Measurements from ENCODE around the gene ADAMTS13.

Gene ADAMTS13

GRCh38 chr9:133485531-133486260 lies 63.5 kb downstream of the ADAMTS13 start:
- FAIRE-seq (no peak), DNase-seq (ENCODE audit: insufficient read length, low spot score) (peak; percentile 50)

DNA sequence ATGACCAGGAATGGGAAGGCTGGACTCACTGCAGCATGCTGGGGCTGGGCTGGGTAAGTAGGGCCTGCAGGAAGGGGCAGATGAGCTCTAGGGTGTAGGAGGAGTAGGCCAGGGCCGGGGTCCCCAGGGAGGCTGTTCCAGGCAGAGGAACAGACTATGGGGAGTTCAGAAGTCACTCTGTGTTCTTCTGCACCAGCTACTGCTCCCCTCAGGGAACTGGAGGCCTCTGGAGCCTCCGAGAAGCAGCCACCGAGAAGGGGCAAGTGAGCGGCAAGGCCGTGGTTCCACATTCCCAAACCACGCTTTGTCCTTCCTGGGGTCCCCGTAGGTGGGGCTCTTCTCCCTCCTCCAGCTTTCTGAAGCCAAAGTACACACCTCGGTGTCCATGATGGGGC lies 65.2 kb downstream of the ADAMTS13 start:
- no peak for FAIRE-seq

GRCh38 chr9:133488686-133489252 lies 66.6 kb downstream of the ADAMTS13 start:
- FAIRE-seq (no peak), DNase-seq (ENCODE audit: insufficient read length, low spot score) (no peak)

More for the DNA sequence above, 65.2 kb downstream of the ADAMTS13 start:
- no peak for DNase-seq (ENCODE audit: insufficient read length, low spot score)

GRCh38 chr9:133489253-133490190 lies 67.4 kb downstream of the ADAMTS13 start:
- DNase-seq (ENCODE audit: insufficient read length, low spot score) (no peak), FAIRE-seq (no peak)

- FAIRE-seq (no peak), DNase-seq (ENCODE audit: insufficient read length, low spot score) (no peak)
These were observed 68.1 kb downstream of the ADAMTS13 start for GRCh38 chr9:133490201-133490681.

GRCh38 chr9:133490865-133491655 lies 68.9 kb downstream of the ADAMTS13 start:
- FAIRE-seq: no peak
- no peak for DNase-seq (ENCODE audit: insufficient read length, low spot score)

GRCh38 chr9:133491656-133491925 lies 69.4 kb downstream of the ADAMTS13 start:
- FAIRE-seq: no peak

DNA sequence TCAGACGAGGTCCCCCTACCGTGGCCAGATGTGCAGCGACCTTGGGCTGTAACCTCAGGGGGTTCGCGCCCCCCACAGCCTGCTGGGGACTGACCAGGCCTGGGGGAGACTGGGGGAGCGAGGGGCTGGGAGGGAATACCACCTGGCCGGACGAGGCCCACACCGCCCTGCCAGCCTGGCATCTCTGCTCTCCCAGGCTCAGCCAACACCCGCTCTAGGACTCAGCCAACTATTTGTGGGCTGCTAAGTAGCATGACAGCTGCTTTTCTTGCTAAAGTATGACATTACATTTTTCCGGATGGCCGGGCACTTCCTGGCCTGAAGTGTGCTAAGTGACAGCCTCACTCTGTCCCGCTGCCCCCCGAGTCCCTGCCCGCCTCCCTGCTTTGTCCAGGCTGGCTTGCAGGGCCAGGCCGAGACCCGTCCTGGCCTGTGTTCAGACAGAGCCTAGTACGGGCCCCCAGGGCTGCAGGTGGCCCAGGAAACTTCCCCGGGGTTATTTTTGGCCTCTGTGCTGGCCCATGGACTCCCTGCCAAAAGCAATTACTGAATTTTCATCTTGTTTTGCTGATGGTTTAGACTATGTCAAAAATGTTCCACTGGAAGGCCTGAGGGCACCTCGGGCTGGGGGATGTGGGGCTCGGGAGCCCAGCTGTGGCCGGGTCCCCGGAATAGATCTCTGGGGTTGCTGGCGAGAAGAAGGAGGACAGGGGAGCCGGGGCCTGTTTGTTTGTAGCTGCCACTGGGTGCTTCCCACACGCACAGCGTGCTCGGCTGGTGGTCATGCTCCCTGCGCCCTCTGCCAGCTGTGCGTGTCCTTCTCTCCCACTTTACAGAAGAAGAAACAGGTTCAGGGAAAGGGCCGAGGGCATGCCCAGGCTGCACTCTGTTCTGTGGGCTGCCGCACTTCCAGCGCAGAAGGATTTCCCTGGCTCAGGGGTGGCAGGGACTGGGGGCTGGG lies 70.2 kb downstream of the ADAMTS13 start:
- no peak for FAIRE-seq
- no peak for DNase-seq (ENCODE audit: insufficient read length, low spot score)

More at GRCh38 chr9:133491656-133491925, 69.4 kb downstream of the ADAMTS13 start:
- no peak for DNase-seq (ENCODE audit: insufficient read length, low spot score)

- DNase-seq (ENCODE audit: insufficient read length, low spot score): no peak
- FAIRE-seq: no peak
These were observed 71.3 kb downstream of the ADAMTS13 start for GRCh38 chr9:133493428-133493827.

DNA sequence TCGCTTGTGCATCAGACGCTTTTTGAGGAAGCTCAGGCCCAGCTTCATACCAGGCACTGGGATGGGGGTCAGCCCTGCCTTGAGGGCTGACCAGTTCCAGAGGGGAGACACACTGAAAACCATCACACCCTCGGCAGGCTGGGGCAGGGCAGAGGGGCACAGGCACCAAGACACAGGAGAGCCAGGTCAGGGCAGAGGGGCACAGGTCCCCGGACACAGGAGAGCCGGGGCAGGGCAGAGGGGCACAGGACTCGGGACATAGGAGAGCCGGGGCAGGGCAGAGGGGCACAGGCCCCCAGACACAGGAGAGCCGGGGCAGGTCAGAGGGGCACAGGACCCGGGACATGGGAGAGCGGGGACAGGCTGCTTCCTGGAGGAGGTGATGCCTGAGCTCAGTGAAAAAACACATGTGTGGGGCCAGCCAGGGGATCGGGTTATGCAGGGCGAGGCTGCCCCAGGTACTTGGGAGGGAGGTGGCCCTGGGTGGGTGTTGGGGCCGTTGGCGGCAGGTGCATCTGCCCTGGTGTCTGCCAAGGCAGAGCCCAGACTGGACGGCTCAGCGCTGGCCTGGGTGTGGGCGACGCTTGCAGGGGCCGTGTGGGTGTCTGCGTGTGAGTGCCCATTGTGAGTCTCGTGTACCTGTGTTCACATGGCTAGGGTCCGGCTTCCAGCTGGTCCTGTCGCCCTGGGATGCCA lies 71.8 kb downstream of the ADAMTS13 start:
- DNase-seq (ENCODE audit: insufficient read length, low spot score) (no peak), FAIRE-seq (no peak)

- FAIRE-seq: no peak
- no peak for DNase-seq (ENCODE audit: insufficient read length, low spot score)
These were observed 72.6 kb downstream of the ADAMTS13 start for GRCh38 chr9:133494636-133495326.

DNA sequence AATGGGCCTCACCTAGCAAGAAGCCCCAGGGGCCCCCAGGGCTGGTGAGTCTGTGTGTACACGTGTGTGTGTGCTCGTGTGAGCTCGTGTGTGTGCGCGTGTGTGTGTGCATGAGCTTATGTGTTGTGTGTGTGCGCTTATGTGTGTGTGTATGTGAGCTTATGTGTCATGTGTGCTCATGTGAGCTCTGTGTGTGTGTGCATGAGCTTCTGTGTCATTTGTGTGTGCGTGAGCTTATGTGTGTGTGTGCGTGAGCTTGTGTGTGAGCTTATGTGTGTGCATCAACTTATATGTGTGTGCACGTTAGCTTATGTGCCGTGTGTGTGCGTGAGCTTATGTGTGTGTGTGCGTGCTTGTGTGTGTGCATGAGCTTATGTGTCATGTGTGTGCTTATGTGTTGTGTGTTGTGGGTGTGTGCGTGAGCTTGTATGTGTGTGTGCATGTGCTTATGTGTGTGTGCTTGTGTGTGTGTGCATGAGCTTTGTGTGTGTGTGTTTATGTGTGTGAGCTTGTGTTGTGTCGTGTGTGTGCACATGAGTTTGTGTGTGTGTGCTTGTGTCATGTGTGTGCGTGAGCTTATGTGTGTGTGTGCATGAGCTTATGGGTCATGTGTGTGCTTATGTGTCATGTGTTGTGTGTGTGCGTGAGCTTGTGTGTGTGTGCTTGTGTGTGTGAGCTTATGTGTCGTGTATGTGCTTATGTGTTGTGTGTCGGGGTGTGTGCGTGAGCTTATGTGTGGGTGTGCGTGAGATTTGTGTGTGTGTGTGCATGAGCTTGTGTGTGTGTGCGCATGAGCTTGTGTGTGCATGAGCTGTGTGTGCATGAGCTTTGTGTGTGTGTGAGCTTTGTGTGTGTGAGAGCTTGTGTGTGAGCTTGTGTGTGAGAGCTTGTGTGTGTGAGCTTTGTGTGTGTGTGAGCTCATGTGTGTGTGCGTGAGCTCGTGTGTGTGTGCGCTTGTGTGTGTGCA lies 73.4 kb downstream of the ADAMTS13 start:
- DNase-seq (ENCODE audit: insufficient read length, low spot score) (no peak), FAIRE-seq (no peak)

DNA sequence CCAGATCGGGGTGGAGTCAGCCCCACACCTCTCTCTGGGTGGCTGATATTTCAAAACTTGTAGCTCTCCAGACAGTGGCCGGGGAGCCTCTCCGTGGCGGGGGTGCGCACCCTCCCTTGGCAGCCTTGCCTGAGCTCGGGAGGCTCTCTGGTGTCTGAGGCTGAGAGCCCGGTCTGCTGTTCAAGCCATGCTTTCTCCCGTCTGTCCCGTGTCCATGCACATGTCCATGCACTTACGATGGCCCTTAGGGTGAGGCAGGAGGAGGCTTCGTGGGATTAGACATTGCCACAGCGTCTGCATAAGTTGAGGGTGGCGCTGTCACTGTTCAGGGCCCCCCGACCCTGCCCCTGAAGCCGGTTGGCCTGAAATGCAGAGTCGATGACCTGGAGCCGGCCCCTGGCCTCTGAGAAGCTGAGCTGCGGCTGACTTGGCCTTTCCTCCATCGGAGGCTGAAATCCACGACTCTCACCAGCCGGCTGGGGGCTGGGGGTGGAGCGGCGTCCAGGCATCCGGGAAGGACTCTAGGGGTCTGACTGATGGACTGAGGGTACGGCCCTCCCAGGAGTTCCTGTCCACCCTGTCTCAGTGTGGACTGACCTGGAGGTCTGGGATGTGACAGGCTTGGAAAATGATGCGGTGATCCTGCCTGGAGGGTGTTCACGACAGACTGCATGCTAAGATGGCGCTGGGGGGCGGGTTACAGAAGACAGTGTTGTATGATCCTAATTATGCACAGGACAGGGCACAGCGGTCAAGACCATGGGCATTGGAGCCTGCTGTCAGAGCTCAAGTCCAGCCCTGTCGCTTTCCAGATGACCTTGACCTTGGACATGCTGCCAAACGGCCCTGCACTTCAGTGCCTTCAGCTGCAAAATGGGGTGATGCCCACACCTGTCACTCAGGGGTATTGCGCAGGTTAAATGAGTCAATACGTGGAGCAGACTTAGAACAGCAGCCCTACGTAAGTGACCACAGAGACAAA lies 75.0 kb downstream of the ADAMTS13 start:
- FAIRE-seq (no peak), DNase-seq (ENCODE audit: insufficient read length, low spot score) (no peak)

GRCh38 chr9:133499132-133499891 lies 77.1 kb downstream of the ADAMTS13 start:
- no peak for FAIRE-seq

DNA sequence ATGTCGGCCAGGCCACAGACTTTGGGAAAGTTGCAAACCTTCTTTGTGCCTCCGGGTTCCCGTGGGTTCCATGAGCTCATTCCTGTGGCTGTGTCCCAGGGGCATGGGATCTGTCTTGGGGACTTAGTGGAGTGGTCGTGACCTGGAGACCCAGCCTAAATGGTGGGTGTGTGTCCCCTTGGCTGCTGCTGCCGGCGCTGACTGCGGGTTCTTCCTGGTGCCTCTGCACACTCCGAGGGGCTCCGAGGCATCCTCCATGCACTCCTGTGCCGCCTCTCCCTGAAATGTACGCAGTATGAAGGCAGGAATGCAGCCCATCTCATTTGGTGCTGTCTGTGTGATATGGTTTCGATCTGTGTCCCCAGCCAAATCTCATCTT lies 77.7 kb downstream of the ADAMTS13 start:
- FAIRE-seq: no peak
- DNase-seq (ENCODE audit: insufficient read length, low spot score): no peak

More at GRCh38 chr9:133499132-133499891, 77.1 kb downstream of the ADAMTS13 start:
- DNase-seq (ENCODE audit: insufficient read length, low spot score): no peak

Data from GM19239 (cell line).